Central memory CD8-positive, alpha-beta T cell (primary cell): ENCODE results near the gene SPEF2.
"Not testable (repeated sequence)": the region's sequence is repeated elsewhere in the genome, so short reads cannot be mapped to it uniquely, and the experiment has no call there.

Experiments
- ATAC-seq: fragments of 150-1000 bp; cut with Tn5 transposase; replicated peaks from 2 replicates; pipeline ENCODE4 v1.10.0; 2022; ENCODE audit warnings: mild to moderate bottlenecking, moderate FRiP score, moderate number of reproducible peaks; ENCODE audit not compliant: poor library complexity, severe bottlenecking; ENCODE audit errors: extremely low read depth
- DNase-seq, 2 donors: peaks; one replicate each; pipeline ENCODE4 v3.0.0; 2021; ENCODE audit warnings: low spot score in 2 of 2
- H3K27ac Mint-ChIP-seq: one replicate; pipeline ENCODE4 v1.8.0; 2022; ENCODE audit warnings: low read depth, mild to moderate bottlenecking, moderate library complexity, mixed read lengths
- H3K27me3 Mint-ChIP-seq: one replicate; pipeline ENCODE4 v1.8.0; 2022; ENCODE audit warnings: mixed read lengths
- H3K36me3 Mint-ChIP-seq: one replicate; pipeline ENCODE4 v1.8.0; 2022; ENCODE audit warnings: mild to moderate bottlenecking, moderate library complexity, mixed read lengths; ENCODE audit not compliant: insufficient read depth
- H3K4me1 Mint-ChIP-seq: one replicate; pipeline ENCODE4 v1.8.0; 2022; ENCODE audit warnings: mixed read lengths
- H3K4me3 Mint-ChIP-seq: one replicate; pipeline ENCODE4 v1.8.0; 2022; ENCODE audit warnings: mild to moderate bottlenecking, moderate library complexity, mixed read lengths
- H3K9me3 Mint-ChIP-seq: one replicate; pipeline ENCODE4 v1.8.0; 2022; ENCODE audit warnings: mixed read lengths

Gene SPEF2

GRCh38 chr5:35845508-35845907, 227.8 kb downstream of the SPEF2 start:
- ATAC-seq, H3K4me3 Mint-ChIP-seq, H3K36me3 Mint-ChIP-seq, H3K9me3 Mint-ChIP-seq, DNase-seq, H3K4me1 Mint-ChIP-seq, H3K27me3 Mint-ChIP-seq, H3K27ac Mint-ChIP-seq: not testable (repeated sequence)

GRCh38 chr5:35847491-35847890, 229.8 kb downstream of the SPEF2 start:
- H3K4me3 Mint-ChIP-seq = no peak overlapping the region
- no peaks in the 10 kb centered on the region for H3K27me3 Mint-ChIP-seq
- H3K27ac Mint-ChIP-seq = no peak overlapping the region
- H3K36me3 Mint-ChIP-seq = peaks cover 3% of the 10 kb centered on the region
- no peaks in the 10 kb centered on the region for H3K9me3 Mint-ChIP-seq
- no peak for ATAC-seq
- peaks cover 12% of the 10 kb centered on the region for H3K4me1 Mint-ChIP-seq
- no peak for DNase-seq

- Mint-ChIP-seq H3K36me3 (peaks cover 3% of the 10 kb centered on the region), H3K27me3 (no peaks in the 10 kb centered on the region), H3K27ac (no peak overlapping the region), H3K4me3 (no peak overlapping the region), H3K4me1 (peaks cover 15% of the 10 kb centered on the region), H3K9me3 (no peaks in the 10 kb centered on the region)
- ATAC-seq (no peak), DNase-seq (no peak)
Observed at GRCh38 chr5:35847961-35848360, 230.3 kb downstream of the SPEF2 start.

GRCh38 chr5:35849860-35850259, 232.2 kb downstream of the SPEF2 start:
- no peak overlapping the region for H3K4me3 Mint-ChIP-seq
- H3K27me3 Mint-ChIP-seq = no peaks in the 10 kb centered on the region
- H3K4me1 Mint-ChIP-seq = peaks cover 34% of the 10 kb centered on the region
- DNase-seq = no peak
- no peak for ATAC-seq
- H3K27ac Mint-ChIP-seq = no peak overlapping the region
- peaks cover 21% of the 10 kb centered on the region for H3K36me3 Mint-ChIP-seq
- no peaks in the 10 kb centered on the region for H3K9me3 Mint-ChIP-seq

GRCh38 chr5:35850967-35851680, 233.5 kb downstream of the SPEF2 start:
- no peaks in the 10 kb centered on the region for H3K27me3 Mint-ChIP-seq
- peaks cover 28% of the 10 kb centered on the region for H3K36me3 Mint-ChIP-seq
- H3K4me3 Mint-ChIP-seq = peak overlapping the region; percentile 77
- peaks cover 46% of the 10 kb centered on the region for H3K4me1 Mint-ChIP-seq
- ATAC-seq (no peak), DNase-seq (no peak)
- peak overlapping the region; percentile 99 for H3K27ac Mint-ChIP-seq
- H3K9me3 Mint-ChIP-seq = no peaks in the 10 kb centered on the region

GRCh38 chr5:35852084-35852734, 234.5 kb downstream of the SPEF2 start:
- DNase-seq = no peak
- Mint-ChIP-seq H3K4me3 (peak overlapping the region; percentile 77), H3K9me3 (no peaks in the 10 kb centered on the region), H3K27ac (peak overlapping the region; percentile 99), H3K4me1 (peaks cover 46% of the 10 kb centered on the region), H3K27me3 (no peaks in the 10 kb centered on the region), H3K36me3 (peaks cover 37% of the 10 kb centered on the region)
- ATAC-seq = no peak

GRCh38 chr5:35852773-35853172, 235.1 kb downstream of the SPEF2 start:
- no peak for ATAC-seq
- Mint-ChIP-seq H3K9me3 (no peaks in the 10 kb centered on the region), H3K27ac (peak overlapping the region; percentile 99)

GRCh38 chr5:35853631-35854030, 236.0 kb downstream of the SPEF2 start:
- H3K27me3 Mint-ChIP-seq = no peaks in the 10 kb centered on the region
- DNase-seq (peak; percentile 44 to 75), ATAC-seq (peak; percentile 71)
- peak overlapping the region; percentile 77 for H3K4me3 Mint-ChIP-seq
- peak overlapping the region; percentile 99 for H3K27ac Mint-ChIP-seq
- H3K9me3 Mint-ChIP-seq = no peaks in the 10 kb centered on the region
- H3K4me1 Mint-ChIP-seq = peaks cover 46% of the 10 kb centered on the region
- peaks cover 46% of the 10 kb centered on the region for H3K36me3 Mint-ChIP-seq

More at GRCh38 chr5:35852773-35853172, 235.1 kb downstream of the SPEF2 start:
- Mint-ChIP-seq H3K4me3 (peak overlapping the region; percentile 77), H3K4me1 (peaks cover 46% of the 10 kb centered on the region), H3K36me3 (peaks cover 43% of the 10 kb centered on the region), H3K27me3 (no peaks in the 10 kb centered on the region)
- no peak for DNase-seq

- ATAC-seq = peak; percentile 79
- Mint-ChIP-seq H3K4me3 (peak overlapping the region; percentile 77), H3K36me3 (peaks cover 52% of the 10 kb centered on the region)
Observed at GRCh38 chr5:35854248-35854647, 236.6 kb downstream of the SPEF2 start.

GRCh38 chr5:35855187-35855586, 237.5 kb downstream of the SPEF2 start:
- Mint-ChIP-seq H3K4me3 (peak overlapping the region; percentile 77), H3K27ac (peak overlapping the region; percentile 99), H3K36me3 (peaks cover 61% of the 10 kb centered on the region), H3K27me3 (no peaks in the 10 kb centered on the region), H3K9me3 (no peaks in the 10 kb centered on the region), H3K4me1 (peaks cover 58% of the 10 kb centered on the region)
- DNase-seq (no peak), ATAC-seq (no peak)

More at GRCh38 chr5:35854248-35854647, 236.6 kb downstream of the SPEF2 start:
- peak overlapping the region; percentile 99 for H3K27ac Mint-ChIP-seq
- H3K27me3 Mint-ChIP-seq = no peaks in the 10 kb centered on the region
- peak; percentile 42 to 85 for DNase-seq
- H3K9me3 Mint-ChIP-seq = no peaks in the 10 kb centered on the region
- H3K4me1 Mint-ChIP-seq = peaks cover 52% of the 10 kb centered on the region

- ATAC-seq, H3K9me3 Mint-ChIP-seq, DNase-seq, H3K27me3 Mint-ChIP-seq: not testable (repeated sequence)
- H3K4me1 Mint-ChIP-seq = peaks cover 62% of the 10 kb centered on the region
- peak overlapping the region; percentile 77 for H3K4me3 Mint-ChIP-seq
- H3K36me3 Mint-ChIP-seq = peaks cover 72% of the 10 kb centered on the region
- peak overlapping the region; percentile 99 for H3K27ac Mint-ChIP-seq
Observed at GRCh38 chr5:35856186-35856764, 238.6 kb downstream of the SPEF2 start.

- Mint-ChIP-seq H3K4me1 (peaks cover 68% of the 10 kb centered on the region), H3K27ac (peak within 1 kb of the TSS; percentile 99), H3K9me3 (no peaks in the 10 kb centered on the region), H3K4me3 (peak within 1 kb of the TSS; percentile 77), H3K36me3 (peaks cover 78% of the 10 kb centered on the region), H3K27me3 (no peaks in the 10 kb centered on the region)
- DNase-seq (no peak), ATAC-seq (peak; percentile 20)
Observed at GRCh38 chr5:35856765-35857351, 239.2 kb downstream of the SPEF2 start, which contains the start of gene IL7R. IL7R (plus strand) TSS chr5:35856891; CDS start chr5:35856978, 87 bp downstream.
